CD4-positive, alpha-beta T cell treated with Interferon alpha-2 for 1 hour (primary cell): ENCODE results near the gene OR2D2.
"Not testable (repeated sequence)": the region's sequence is repeated elsewhere in the genome, so short reads cannot be mapped to it uniquely, and the experiment has no call there.

Source experiments
- DNase-seq, 2 donors: peaks; one replicate each; pipeline ENCODE4 v3.0.0-alpha.2; 2020 to 2022

OR2D2 gene, protein sequence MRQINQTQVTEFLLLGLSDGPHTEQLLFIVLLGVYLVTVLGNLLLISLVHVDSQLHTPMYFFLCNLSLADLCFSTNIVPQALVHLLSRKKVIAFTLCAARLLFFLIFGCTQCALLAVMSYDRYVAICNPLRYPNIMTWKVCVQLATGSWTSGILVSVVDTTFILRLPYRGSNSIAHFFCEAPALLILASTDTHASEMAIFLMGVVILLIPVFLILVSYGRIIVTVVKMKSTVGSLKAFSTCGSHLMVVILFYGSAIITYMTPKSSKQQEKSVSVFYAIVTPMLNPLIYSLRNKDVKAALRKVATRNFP

DNA sequence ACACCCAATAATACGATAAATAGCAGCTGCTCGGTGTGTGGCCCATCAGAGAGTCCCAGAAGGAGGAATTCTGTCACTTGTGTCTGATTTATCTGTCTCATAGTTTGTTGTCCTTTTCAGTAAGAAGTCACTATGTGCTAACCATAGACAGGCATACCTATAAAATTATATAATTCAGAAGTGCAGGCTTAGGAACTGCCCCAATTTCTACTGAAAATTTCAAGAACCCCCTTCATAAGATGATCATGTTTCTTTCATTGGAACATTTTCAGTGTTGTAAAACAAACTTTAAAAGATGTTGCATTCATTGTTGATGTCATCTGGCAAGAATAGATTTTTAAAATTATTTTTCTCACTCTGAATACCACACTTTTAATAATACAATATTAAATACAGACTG lies at the start of gene OR2D2:
OR2D2 (minus strand) TSS at position 101 of the 400 bp plus-strand sequence; CDS start at position 101, 0 bp downstream.
- DNase-seq = no peak

DNA sequence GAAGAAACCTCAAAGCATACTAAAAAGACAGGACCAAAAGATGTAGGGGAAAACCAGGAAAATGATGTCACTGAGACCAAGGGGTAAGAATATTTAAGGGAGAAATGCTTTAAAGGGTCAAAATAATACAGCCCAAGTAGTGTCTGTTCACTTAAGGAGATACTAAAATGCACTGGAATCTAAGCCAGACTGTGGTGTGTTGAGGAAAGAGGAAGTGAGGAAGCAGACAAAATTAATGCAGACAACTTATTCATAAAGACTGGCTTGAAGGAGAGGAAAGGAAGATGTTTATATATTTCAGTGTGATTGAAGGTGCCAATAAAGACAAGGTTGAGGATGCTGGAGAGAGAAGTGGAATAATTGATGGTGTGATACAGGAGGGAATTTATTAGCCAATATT lies 49.7 kb upstream of the OR2D2 start:
- no peak for DNase-seq

DNA sequence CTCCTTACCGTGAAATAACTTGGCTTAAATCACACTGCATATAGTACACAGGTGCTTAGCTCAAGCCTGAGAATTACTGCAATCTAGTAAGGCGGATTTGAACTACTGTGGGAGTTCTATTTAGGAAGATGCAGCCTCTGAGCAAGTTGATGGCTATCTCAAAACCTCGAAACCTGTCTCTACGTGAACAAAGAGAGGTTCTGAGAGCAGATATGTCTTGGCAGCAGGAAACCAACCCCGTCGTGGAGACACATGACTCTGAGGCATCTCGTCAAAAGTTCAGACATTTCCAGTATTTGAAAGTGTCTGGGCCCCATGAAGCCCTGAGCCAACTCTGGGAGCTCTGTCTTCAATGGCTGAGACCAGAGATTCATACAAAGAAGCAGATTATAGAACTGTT lies 39.8 kb upstream of the OR2D2 start:
- DNase-seq = no peak

DNA sequence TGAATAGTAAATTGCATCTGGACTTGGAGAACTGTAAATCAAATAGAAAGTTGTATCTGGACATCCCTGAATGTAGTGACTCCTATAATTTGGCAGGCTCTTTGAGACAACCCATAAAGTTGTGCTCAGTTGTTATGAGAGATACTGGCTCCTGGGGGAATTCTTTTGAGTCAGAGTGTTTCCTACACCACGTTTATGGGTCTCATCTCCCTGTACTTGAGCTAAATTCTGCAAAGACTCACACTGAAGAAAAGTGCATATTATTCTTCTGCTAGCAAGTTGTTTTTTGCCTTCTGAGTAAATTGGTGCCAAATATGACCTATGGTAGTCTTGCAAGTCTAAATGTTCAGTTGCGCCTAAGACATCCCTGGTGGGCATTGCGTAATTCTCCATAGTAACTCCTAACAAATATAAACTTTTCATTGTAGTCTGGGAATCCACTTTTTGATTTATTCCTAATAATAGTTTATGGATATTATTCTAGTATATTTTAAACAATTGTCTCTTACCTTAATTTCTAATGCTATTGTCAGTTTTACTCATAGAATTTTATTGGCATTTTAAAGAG lies 38.9 kb upstream of the OR2D2 start:
- no peak for DNase-seq

DNA sequence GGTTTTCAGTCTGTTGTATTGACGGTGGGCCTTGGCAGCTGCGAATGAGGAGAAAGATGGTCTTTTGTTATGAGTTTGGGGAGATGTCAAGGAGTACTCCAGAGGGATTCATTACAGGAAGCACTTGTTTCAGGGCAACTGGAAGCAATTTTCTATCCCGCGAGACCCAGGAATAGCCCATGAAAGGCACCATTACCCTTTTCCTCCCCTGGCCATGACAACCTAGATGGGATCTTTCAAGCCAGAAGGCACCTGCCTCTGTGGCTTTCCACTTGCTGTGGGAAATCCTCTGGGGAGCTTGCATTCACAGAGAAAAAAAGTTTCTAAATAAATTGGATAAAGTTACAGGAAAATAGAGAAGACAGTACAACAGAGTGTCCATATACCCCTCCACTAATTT lies 36.6 kb upstream of the OR2D2 start:
- DNase-seq = no peak

DNA sequence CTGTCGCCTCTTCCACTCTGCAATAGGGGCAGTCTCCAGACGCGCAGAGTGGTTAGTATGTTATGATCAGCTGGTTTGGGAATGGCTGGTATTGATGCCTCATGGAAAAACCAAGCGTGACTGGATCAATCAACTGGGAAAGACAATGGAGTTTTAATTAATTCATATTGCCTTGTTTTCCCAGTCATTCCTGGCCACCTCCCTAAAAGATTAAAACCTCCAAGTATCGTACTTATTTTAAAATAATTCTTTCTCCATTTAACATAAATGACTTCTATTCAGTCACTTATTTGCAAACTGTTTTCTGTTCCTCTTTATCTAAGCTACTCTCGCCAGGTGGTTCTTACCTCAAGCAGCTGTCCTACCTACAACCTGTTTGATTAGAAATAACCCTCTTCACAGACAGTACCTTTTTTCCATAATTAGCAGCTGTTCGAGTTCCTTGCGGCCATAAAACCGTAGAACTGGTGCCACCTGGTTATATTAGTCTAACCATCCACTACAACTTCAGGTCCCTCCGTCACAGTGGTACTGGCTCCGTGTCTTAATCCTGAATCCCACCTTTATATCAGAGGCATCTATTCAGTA lies 34.8 kb upstream of the OR2D2 start:
- DNase-seq = peak in 1 of 2 donors; percentile 1

DNA sequence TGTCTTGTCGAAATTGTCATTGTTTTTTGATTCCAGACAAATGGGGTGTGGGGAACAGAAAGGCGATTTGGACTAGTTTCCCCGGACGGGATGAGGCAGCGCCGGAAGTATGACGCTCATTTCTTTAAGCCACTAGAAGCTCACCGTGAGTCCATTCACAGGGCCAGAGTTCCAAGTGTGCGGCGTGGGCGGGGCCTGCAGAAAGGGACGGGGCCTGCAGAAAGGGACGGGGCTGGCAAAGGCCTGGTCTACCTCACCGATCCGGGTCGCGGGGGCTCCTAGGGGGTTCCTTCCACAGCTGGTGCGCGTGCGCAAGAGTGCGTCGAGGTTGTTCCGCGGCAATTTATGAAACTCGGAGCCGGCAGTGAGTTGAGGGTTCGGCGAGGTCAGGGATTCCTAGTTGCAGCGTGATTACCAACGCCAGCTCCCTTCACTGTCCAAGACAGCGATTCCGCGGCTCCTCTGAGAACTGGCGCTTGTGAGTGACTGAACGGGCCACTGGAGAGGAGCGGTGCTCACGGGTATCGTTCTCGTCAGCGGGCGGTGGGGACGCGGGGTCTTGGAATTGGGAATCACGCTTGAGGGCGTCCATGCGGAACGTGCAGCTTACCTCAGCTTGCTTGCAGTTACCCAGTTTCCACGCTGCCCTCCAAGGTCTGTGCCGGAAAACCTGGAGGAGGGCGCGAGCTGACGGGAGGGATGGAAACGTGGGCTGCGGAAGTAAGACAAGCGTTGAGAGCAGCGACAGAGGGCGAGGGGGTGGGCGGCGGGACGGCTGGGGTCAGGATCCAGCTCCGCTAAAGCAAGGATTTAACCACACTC lies 34.1 kb upstream of the OR2D2 start, which contains the start of gene ZNF215:
ZNF215 (plus strand) TSS at position 219 of the 822 bp plus-strand sequence. CDS start 5,847 bp downstream, outside the sequence.
- DNase-seq = peak; percentile 2 to 53

DNA sequence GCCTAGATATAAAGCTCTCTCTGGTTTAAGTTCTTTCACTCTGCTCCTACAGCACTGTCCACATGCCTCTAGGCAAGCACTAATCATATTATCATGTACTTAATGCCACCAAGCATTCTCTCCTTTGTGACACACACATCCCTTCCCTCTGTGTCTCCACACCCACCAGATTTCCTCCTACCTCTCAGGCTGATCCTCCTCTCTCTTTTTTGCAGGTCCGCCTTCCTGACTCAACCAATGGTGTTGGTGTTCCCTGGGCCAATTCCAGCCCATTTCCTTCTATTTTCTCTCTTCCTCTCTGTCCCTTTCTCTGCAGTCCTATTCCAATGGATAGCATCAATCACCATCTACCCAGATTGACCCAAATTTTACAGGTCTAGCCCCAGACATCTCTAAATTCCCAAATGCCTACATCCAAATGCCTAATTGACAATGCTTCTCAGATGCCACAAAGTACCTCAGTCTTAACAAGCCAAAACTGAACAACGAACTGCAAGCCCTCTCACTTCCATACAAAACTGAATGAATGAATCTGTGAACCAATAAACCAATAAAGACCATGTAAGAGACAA lies 33.4 kb upstream of the OR2D2 start:
- no peak for DNase-seq

DNA sequence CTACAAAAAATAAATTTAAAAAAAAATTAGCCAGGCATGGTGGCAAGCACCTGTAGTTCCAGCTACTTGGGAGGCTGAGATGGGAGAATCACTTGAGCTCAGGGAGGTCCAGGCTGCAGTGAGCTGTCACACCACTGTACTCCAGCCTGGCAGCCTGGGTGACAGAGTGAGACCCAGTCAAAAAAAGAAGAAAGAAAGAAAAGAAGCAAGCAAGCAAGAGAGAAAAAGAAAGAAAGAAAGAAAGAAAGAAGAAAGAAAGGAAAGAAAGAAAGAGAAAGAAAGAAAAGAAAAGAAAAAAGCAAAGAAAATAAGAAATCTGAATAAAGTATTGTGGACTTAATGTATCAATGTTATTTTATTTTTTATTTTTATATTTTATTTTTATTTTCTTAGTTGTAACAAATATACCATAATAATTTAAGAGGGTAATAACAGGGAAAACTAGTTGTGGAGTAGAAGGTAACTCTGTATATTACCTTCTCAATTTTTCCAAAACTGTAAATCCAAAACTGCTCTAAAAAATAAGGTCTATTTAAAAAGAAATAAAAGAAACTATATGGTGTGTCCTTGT lies 32.8 kb upstream of the OR2D2 start:
- DNase-seq = no peak

DNA sequence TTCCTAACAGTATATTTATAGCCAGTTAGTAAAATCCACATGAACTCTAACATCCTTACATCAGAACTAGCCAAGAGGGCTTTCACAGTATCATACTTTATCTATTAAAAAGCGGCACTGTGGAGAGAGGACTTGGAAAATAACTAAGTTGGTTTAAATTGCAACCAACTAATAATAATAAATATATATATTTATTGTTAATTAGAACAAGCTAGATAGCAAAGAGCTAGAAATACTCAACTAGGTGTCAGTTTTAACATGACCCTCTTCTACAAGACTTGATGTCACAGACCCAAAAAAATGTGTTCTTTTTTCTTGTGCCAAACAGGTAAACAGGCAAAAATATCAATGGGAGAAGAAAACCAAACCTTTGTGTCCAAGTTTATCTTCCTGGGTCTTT lies 28.4 kb upstream of the OR2D2 start, which contains the start of gene OR2D3:
OR2D3 (plus strand) TSS at position 301 of the 400 bp plus-strand sequence; CDS start at position 301, 0 bp downstream.
- DNase-seq = no peak

DNA sequence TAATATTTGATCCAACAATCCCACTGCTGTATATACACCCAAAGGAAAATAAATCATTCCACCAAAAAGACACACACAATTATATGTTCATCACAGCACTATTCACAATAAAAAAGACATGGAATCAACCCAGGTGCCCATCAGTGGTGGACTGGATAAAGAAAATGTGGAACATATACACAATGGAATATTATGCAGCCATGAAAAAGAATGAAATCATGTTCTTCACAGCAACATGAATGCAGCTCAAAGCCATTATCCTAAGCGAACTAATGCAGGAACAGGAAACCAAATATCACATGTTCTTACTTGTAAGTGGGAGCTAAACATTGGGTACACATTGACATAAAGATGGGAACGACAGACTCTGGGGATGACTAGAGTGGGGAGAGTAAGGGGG lies 27.4 kb upstream of the OR2D2 start:
- DNase-seq = no peak

DNA sequence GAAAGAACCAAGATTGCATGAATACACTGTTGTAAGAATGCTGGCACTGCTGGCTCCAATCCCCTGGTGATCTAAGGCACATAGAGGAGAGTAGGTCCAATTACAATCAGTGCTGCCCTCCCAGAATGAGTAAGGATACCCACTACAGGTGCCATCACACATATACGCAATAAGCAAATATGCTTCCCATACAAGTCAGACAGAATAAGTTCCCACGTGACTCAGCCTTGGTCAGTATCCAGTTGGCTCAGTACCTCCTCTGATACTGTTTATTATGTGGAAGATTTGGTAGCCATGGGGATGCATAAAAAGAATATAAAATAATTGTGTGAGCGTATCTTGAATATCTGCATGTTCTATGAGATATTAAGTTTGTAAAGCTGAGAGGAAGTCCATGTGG lies 19.6 kb upstream of the OR2D2 start:
- no peak for DNase-seq

DNA sequence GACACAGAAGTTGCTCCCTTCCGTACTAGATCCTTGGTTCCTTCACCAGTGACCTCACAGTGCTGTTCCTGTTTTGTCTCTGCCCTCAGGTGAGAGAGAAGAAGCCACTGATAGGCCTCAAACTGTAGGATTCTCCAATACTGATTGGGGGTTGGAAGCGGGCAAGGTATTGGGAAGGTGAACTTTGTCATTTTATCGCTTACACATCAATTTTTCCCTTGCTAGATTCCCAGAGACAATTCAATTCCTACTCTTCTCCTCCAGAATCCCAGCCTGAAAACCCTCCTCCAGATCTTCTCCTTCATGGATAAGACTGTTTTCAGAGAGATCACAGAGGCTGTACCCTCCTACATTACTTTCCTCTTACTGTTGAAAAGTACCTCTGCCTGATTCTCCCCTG lies 19.1 kb upstream of the OR2D2 start:
- no peak for DNase-seq

DNA sequence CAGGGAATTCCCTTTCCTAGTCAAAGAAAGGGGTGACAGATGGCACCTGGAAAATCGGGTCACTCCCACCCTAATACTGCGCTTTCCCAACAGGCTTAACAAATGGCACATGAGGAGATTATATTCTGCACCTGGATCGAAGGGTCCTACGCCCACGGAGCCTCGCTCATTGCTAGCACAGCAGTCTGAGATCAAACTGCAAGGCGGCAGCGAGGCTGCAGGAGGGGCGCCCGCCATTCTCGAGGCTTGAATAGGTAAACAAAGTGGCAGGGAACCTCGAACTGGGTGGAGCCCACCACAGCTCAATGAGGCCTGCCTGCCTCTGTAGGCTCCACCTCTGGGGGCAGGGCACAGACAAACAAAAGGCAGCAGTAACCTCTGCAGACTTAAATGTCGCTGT lies 12.5 kb upstream of the OR2D2 start:
- DNase-seq = not testable (repeated sequence)

DNA sequence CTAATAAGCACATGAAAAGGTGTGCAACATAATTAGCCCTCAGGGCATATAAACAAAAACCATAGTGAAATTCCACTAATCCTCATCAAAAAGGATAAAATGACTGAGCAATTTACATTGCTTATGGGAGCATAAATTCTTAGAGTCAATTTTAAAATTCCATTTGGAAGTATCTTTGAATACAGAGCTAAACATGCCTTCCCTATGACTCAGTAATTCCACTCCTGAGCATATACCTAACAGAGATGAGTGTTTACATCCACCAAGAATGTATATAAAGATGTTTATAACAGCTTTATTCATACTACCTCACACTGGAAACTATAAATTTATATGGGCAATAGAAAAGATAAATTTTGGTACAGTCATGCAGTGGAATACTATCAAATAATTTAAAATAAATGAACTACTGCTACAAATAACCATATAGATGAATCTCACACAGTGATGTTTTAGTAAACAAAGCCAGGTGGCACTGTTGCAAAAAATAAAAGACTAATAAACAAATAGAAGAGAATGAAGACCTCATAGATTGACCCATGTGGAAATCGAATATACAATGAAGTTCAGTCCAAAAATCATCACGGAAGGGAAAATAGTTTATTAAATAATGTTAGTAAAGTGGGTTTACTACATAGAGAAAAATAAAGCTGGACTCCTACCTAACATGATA lies 8.2 kb upstream of the OR2D2 start:
- DNase-seq = no peak

DNA sequence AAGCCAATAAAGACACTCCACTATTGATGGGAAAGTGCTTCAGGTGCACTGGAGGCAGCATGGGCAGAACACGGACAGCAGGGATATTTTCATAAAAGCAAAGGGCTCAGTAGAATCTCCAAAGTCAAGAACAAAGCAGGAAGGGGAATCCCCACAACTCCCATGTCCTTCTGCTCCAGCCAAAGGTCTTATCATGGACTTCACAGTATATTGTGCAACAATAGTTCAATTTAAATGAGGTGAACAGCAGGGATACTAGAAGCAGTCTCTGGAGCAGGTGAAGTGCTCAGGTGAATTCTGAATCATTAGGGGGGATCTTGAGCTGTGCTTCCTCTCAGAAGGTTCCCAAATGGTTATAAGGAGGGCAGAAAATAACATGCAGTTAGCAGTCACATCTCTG lies 6.6 kb upstream of the OR2D2 start:
- no peak for DNase-seq

DNA sequence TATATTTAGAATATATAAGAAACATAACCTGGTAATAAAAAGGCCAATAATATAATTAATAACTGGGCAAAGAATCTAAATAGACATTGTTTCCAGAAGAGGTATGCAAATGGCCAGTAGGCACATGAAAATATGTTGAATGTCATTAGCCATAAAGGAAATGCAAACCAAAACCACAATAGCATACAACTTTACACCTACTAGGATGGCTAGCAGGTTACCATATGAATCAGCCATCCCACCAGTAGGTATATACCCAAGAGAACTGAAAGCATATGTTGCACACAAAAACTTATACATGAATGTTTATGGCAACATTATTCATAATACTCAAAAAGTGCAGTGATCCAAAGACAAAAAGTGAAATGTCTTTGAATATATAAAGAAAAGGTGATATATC lies 2.7 kb upstream of the OR2D2 start:
- DNase-seq = no peak

DNA sequence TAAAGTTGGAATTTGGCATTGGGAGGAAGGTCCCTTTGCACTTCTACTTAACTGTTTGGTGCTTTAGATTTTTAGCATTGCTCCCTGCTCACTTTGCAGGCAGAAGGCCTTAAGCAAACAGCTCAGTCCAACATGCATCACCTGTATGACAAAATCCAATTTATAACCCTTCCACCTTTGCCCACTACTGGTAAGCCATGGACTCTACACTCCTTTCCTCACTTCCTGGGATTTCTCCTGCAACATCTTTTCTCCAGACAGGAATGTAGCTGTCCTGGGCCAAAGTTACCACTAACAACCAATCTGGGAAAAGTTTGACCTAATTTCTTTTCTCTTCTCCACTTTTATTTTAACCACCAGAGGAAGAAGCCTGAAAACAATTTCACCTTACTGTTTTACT lies 1.8 kb upstream of the OR2D2 start:
- DNase-seq = no peak

DNA sequence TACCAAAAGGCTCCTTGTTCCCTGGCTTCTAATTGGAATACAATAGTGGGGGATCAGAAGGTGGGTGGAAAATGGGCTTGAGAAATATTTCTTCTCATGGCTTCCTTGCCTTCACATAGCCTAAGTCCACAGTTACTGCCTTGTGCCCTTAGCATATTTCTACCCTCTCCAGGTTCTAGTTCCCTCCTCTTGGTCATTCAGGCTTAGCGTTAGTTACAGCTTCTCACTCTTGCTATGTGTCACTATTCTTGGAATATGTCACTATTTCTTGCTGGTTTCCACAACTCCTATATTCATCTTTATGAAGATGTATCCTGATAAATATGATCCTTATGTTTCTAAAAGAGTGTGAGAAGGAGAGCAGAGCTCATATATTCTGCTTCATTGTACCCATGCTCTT lies 2.5 kb downstream of the OR2D2 start:
- no peak for DNase-seq

DNA sequence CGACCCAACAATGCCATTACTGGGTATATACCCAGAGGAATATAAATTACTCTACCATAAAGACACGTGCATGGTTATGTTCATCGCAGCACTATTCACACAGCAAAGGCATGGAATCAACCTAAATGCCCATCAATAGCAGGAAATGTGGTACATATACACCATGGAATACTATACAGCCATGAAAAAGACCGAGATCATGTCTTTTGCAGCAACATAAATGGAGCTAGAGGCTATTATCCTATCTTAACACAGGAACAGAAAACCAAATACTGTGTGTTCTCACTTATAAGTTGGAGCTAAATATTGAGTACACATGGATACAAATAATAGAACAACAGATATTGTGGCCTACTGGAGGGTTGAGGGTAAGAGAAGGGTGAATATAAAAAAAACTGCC lies 3.5 kb downstream of the OR2D2 start:
- DNase-seq = no peak

DNA sequence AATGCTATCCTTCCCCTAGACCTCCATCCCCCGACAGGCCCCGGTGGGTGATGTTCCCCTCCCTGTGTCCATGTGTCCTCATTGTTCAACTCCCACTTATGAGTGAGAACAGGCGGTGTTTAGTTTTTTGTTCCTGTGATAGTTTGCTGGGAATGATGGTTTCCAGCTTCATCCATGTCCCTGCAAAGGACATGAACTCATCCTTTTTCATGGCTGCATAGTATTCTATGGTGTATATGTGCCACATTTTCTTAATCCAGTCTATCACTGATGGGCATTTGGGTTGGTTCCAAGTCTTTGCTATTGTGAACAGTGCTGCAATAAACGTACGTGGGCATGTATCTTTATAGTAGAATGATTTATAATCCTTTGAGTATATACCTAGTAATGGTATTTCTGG lies 4.6 kb downstream of the OR2D2 start:
- not testable (repeated sequence) for DNase-seq

DNA sequence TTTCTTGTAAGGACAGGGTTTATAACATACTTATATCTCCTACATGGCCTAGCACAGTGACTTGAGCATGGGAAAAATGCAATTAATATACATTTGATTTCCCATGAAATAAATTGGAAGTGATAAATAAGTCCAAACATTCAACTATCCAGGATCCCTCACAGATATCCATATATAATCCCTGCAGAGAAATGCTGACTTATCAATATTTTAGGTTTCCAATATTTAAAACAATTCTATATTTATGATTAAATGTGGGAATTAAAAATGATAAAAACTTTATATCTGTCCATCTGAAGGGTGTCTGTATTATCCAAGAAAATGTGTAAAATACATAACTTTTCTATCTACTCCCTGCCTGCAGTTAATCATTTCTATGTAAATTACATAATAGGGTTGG lies 9.5 kb downstream of the OR2D2 start:
- no peak for DNase-seq
